Aorta (tissue), 5 donors: ENCODE results near the gene PTPRN2. TPM values are rescaled to one million over a fixed set of nuclear protein-coding genes. Genes with fewer than 3 reads are reported as not detected.
A peak's percentile ranks its signal among the peaks of the same experiment; 100 is the strongest.
"Not testable (repeated sequence)": the region's sequence is repeated elsewhere in the genome, so short reads cannot be mapped to it uniquely, and the experiment has no call there.

Experiments
- ATAC-seq: fragments of 200-7000 bp; cut with Tn5 transposase; one replicate; pipeline ENCODE4 v1.9.1; 2022; ENCODE audit warnings: moderate library complexity; ENCODE audit not compliant: low FRiP score
- DNase-seq, 2 donors: peaks; one replicate each; pipeline ENCODE4 v3.0.0-alpha.2; 2020
- H3K27ac ChIP-seq, 2 donors: one replicate each; pipeline ENCODE4 v1.5.1; 2013; ENCODE audit warnings: low read length in 2 of 2, mild to moderate bottlenecking in 2 of 2, moderate library complexity in 2 of 2, control low read depth in 1 of 2, inconsistent platforms in 1 of 2, low read depth in 1 of 2
- H3K27me3 ChIP-seq, 2 donors: one replicate each; pipeline ENCODE4 v1.6.1; 2013; ENCODE audit warnings: control low read depth in 1 of 2, low read length in 1 of 2, mild to moderate bottlenecking in 1 of 2, moderate library complexity in 1 of 2; ENCODE audit not compliant: insufficient read depth in 2 of 2, control insufficient read depth in 1 of 2
- H3K36me3 ChIP-seq, 2 donors: one replicate each; pipeline ENCODE4 v1.6.1; 2013; ENCODE audit warnings: control low read depth in 1 of 2, low read length in 1 of 2, mild to moderate bottlenecking in 1 of 2; ENCODE audit not compliant: insufficient read depth in 2 of 2, control insufficient read depth in 1 of 2
- H3K4me1 ChIP-seq, 2 donors: one replicate each; pipeline ENCODE4 v1.6.1; 2013; ENCODE audit warnings: low read length in 2 of 2, control low read depth in 1 of 2, mild to moderate bottlenecking in 1 of 2, moderate library complexity in 1 of 2; ENCODE audit not compliant: insufficient read depth in 2 of 2, control insufficient read depth in 1 of 2
- H3K4me3 ChIP-seq, 2 donors: one replicate each; pipeline ENCODE4 v1.5.1; 2013; ENCODE audit warnings: low read length in 2 of 2, control low read depth in 1 of 2, mild to moderate bottlenecking in 1 of 2
- H3K9me3 ChIP-seq: one replicate; pipeline ENCODE4 v1.6.1; 2013; ENCODE audit warnings: mild to moderate bottlenecking, low read length; ENCODE audit not compliant: control insufficient read depth
- WGBS, 2 donors: extraction: QIAGEN DNeasy Blood & Tissue Kit; methylation state at CpG; one replicate each; pipeline ENCODE4 v1.1.7; 2013; 5-methylcytosine and 5-hydroxymethylcytosine counted together
- intact Hi-C, 2 donors: fragments of 100-400 bp; cut with DNase I; formaldehyde crosslinking; loops; one replicate each; pipeline versions ENCODE4 v1.14.2 to v1.15.0; 2022
- polyA plus RNA-seq, 2 donors: library from polyadenylated mRNA; stranded (reverse); fragments of 200-250 nt; gene quantifications; one replicate each; pipeline ENCODE4 v1.2.3, GENCODE V29; 2013
- total RNA-seq, 2 donors: library from RNA; stranded (reverse); fragmentation: NEBNext Ultra II Directional; extraction: Animal tissue kit (Norgen Biotek cat#: 25700); gene quantifications; one replicate each; pipeline ENCODE4 v1.2.1, GENCODE V29; 2021
- donor health status: healthy with polysubstance abuse.
- donor health status: Bipolar disorder and iron deficiency.
- donor health status: DM: no; HTN: no; CAD: no.
- donor health status: DM: no; HTN: no; CAD: no.
- donor health status: DM: yes; HTN: yes; CAD: no.

PTPRN2 gene
- total and polyA plus RNA-seq, 4 donors: 0.67 to 3.3 (median 1.4) TPM

GRCh38 chr7:157848508-157849340, 738.9 kb downstream of the PTPRN2 start:
- DNase-seq: peak in 1 of 2 donors; percentile 56
- no peaks in the 10 kb centered on the region for H3K36me3 ChIP-seq
- intact Hi-C loops: no loop called here
- H3K9me3 ChIP-seq: no peaks in the 10 kb centered on the region
- H3K4me3 ChIP-seq: no peak overlapping the region
- 87 to 90% methylated on average over 32 of the region's 32 CpGs for WGBS, 2 donors
- H3K4me1 ChIP-seq: no peaks in the 10 kb centered on the region
- no peak for ATAC-seq
- H3K27me3 ChIP-seq: no peaks in the 10 kb centered on the region
- H3K27ac ChIP-seq: no peak overlapping the region

DNA sequence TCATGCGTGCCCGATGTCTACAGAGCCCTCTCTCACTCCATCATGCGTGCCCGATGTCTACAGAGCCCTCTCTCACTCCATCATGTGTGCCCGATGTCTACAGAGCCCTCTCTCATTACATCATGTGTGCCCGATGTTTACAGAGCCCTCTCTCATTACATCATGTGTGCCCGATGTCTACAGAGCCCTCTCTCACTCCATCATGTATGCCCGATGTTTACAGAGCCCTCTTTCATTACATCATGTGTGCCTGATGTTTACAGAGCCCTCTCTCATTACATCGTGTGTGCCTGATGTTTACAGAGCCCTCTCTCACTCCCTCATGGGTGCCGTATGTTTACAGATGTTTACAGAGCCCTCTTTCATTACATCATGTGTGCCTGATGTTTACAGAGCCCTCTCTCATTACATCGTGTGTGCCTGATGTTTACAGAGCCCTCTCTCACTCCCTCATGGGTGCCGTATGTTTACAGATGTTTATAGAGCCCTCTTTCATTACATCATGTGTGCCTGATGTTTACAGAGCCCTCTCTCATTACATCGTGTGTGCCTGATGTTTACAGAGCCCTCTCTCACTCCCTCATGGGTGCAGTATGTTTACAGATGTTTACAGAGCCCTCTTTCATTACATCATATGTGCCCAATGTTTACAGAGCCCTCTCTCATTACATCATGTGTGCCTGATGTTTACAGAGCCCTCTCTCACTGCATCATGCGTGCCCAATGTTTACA, 739.7 kb downstream of the PTPRN2 start:
- H3K4me3 ChIP-seq, H3K4me1 ChIP-seq, H3K36me3 ChIP-seq, ATAC-seq, intact Hi-C loops, H3K27me3 ChIP-seq, H3K9me3 ChIP-seq, H3K27ac ChIP-seq, DNase-seq: not testable (repeated sequence)
- WGBS, 2 donors: 71 to 76% methylated on average over 14 of the region's 14 CpGs

- intact Hi-C loops, ATAC-seq, H3K4me1 ChIP-seq, H3K9me3 ChIP-seq, H3K27ac ChIP-seq, H3K36me3 ChIP-seq, H3K4me3 ChIP-seq, H3K27me3 ChIP-seq, DNase-seq: not testable (repeated sequence)
- 83 to 84% methylated on average over 12 of the region's 12 CpGs for WGBS, 2 donors
These were observed 740.9 kb downstream of the PTPRN2 start for GRCh38 chr7:157846746-157847145.

DNA sequence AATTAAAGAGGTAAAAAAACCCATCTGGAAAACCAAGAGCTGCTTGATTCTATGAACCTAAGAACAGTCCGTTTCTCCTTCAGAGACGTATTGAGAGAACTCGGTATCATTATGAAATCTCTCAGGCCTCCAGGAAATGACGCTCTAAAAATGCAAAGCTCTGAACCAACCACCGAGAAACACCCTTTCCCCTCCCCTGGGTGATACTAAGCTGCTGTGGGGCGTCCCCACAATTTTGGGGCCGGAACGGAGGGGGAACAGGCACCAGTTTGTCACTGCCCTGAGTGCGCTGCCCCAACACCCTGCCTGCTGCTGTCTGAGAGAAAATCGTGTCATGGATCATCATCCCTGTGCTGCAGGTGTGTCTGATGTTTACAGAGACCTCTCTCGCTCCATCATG, 741.4 kb downstream of the PTPRN2 start:
- intact Hi-C loops: no loop called here
- no peaks in the 10 kb centered on the region for H3K27me3 ChIP-seq
- DNase-seq (peak in 1 of 2 donors; percentile 33), ATAC-seq (no peak)
- 78 to 79% methylated on average over 11 of the region's 11 CpGs for WGBS, 2 donors
- no peaks in the 10 kb centered on the region for H3K4me1 ChIP-seq
- H3K4me3 ChIP-seq: no peak overlapping the region
- no peak overlapping the region for H3K27ac ChIP-seq
- no peaks in the 10 kb centered on the region for H3K9me3 ChIP-seq
- no peaks in the 10 kb centered on the region for H3K36me3 ChIP-seq

- intact Hi-C loops: no loop called here
- peak in 1 of 2 donors; percentile 58 for DNase-seq
- WGBS, 2 donors: 88 to 91% methylated on average over 21 of the region's 21 CpGs
- no peaks in the 10 kb centered on the region for H3K27me3 ChIP-seq
- H3K4me1 ChIP-seq: no peaks in the 10 kb centered on the region
- H3K36me3 ChIP-seq: no peaks in the 10 kb centered on the region
- H3K27ac ChIP-seq: no peak overlapping the region
- H3K4me3 ChIP-seq: no peak overlapping the region
- H3K9me3 ChIP-seq: no peaks in the 10 kb centered on the region
- no peak for ATAC-seq
These were observed 742.3 kb downstream of the PTPRN2 start for GRCh38 chr7:157845203-157845835.

- H3K36me3 ChIP-seq: no peaks in the 10 kb centered on the region
- H3K27me3 ChIP-seq: no peaks in the 10 kb centered on the region
- H3K4me1 ChIP-seq: no peaks in the 10 kb centered on the region
- intact Hi-C loops: no loop called here
- 80 to 86% methylated on average over 17 of the region's 17 CpGs for WGBS, 2 donors
- H3K27ac ChIP-seq: no peak overlapping the region
- ATAC-seq (no peak), DNase-seq (peak in 1 of 2 donors; percentile 33)
- H3K9me3 ChIP-seq: no peaks in the 10 kb centered on the region
- H3K4me3 ChIP-seq: no peak overlapping the region
These were observed 743.0 kb downstream of the PTPRN2 start for GRCh38 chr7:157844611-157845010.

GRCh38 chr7:157844141-157844540, 743.5 kb downstream of the PTPRN2 start:
- DNase-seq (peak in 1 of 2 donors; percentile 57), ATAC-seq (no peak)
- H3K4me3 ChIP-seq: no peak overlapping the region
- H3K36me3 ChIP-seq: no peaks in the 10 kb centered on the region
- H3K27me3 ChIP-seq: no peaks in the 10 kb centered on the region
- H3K27ac ChIP-seq: no peak overlapping the region
- intact Hi-C loops: no loop called here
- H3K4me1 ChIP-seq: no peaks in the 10 kb centered on the region
- 78 to 82% methylated on average over 9 of the region's 9 CpGs for WGBS, 2 donors
- peaks cover 1% of the 10 kb centered on the region for H3K9me3 ChIP-seq

DNA sequence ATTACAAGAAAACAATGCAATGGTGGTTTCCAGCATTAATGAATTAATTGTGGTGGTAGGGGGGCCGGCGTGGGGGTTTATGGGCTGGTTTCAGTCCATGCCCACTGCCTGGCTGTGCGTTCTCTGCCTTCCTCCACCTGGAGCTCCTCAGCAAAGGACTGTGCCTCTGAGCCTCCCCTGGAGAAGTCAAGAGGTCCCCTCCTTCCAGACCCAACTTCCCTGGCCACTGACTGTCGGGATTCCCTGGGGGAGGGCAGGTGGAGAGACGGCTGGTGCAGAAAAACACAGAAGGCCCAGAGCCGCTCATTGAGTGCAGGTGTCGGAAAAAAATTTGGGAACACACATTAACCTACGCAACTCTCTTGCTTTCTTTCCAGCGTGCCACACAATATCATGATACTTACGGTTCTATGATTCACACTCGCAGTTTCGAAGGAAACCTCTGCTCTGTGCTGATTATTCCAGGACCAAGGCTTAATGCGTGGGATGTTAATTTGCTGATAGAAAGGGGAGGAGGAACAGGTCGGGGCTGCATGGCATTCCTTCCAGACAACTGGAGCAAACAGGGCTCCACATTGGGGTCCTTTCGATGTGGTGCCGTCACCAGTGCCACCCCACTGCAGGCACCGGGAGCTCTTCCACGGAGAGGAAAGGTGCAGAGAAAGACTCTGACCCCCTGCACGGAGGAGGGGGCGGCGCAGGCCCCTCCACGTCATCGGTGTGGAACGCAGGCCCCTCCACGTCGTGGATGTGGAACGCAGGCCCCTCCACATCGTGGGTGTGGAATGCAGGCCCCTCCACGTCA, 744.1 kb downstream of the PTPRN2 start:
- 84 to 86% methylated on average over 29 of the region's 29 CpGs for WGBS, 2 donors
- intact Hi-C loops: no loop called here
- no peak overlapping the region for H3K27ac ChIP-seq
- H3K4me3 ChIP-seq: no peak overlapping the region
- H3K9me3 ChIP-seq: peaks cover 2% of the 10 kb centered on the region
- no peaks in the 10 kb centered on the region for H3K27me3 ChIP-seq
- ATAC-seq (no peak), DNase-seq (peak in 1 of 2 donors; percentile 53)
- no peaks in the 10 kb centered on the region for H3K4me1 ChIP-seq
- H3K36me3 ChIP-seq: no peaks in the 10 kb centered on the region
